Activated T-cell treated with anti-CD3 and anti-CD28 coated beads, Interleukin-2, amount 50 U/mL, for 24 hours (primary cell): Measurements from ENCODE around the gene ATAD3B.
"Not testable (repeated sequence)": the region's sequence is repeated elsewhere in the genome, so short reads cannot be mapped to it uniquely, and the experiment has no call there.

Experiments
- DNase-seq: peaks from one replicate; pipeline ENCODE4 v3.0.0-alpha.2; 2020
- H3K27ac Mint-ChIP-seq: 2 replicates; pipeline ENCODE4 v1.8.0; 2020; ENCODE audit warnings: mild to moderate bottlenecking, mixed read lengths
- H3K27me3 Mint-ChIP-seq: 2 replicates; pipeline ENCODE4 v1.8.0; 2020; ENCODE audit warnings: mixed read lengths
- H3K36me3 Mint-ChIP-seq: 2 replicates; pipeline ENCODE4 v1.8.0; 2020; ENCODE audit warnings: low read depth, mixed read lengths
- H3K4me1 Mint-ChIP-seq: 2 replicates; pipeline ENCODE4 v1.8.0; 2020; ENCODE audit warnings: low read depth, mixed read lengths
- H3K4me3 Mint-ChIP-seq: 2 replicates; pipeline ENCODE4 v1.8.0; 2020; ENCODE audit warnings: mild to moderate bottlenecking, moderate library complexity, mixed read lengths
- H3K9me3 Mint-ChIP-seq: 2 replicates; pipeline ENCODE4 v1.8.0; 2020; ENCODE audit warnings: mixed read lengths

ATAD3B gene

DNA sequence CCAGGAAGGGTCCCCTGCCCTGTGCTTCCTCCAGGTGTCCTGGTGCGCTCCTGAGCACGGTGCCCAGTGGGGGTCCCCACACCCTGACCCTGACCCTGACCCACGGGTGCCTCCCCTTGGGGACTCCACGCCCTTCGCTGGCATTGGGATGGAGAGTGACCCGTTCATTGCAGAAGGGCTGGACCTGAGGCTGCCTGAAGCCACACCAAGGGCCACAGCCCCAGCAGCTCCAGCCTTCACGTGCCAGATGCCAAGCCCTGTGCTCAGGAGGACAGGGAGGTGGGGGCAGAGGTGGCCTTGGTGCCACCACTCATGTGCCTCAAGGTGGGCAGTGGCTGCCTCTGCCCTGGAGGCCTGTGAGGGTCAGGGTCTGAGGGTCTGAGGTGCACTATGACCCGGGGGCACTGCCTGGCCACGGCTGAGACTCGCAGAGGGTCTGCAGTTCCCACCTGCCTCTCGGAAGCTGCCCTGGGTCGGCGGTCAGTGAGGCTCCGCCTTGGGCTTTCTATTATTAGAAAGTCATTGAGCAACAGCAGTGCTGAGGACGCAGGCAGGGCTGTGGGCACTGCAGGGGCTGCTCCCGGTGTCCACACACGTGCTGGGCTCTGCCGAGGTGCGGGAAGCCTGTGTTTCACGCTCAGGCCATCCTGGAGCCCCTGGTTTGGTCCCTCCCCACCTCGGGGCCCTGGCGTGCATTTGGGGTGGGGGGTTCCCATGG, 61.8 kb downstream of the ATAD3B start:
- not testable (repeated sequence) for H3K9me3 Mint-ChIP-seq, DNase-seq, H3K27me3 Mint-ChIP-seq, H3K4me1 Mint-ChIP-seq, H3K4me3 Mint-ChIP-seq, H3K27ac Mint-ChIP-seq
- H3K36me3 Mint-ChIP-seq = peaks cover 49% of the 10 kb centered on the region

DNA sequence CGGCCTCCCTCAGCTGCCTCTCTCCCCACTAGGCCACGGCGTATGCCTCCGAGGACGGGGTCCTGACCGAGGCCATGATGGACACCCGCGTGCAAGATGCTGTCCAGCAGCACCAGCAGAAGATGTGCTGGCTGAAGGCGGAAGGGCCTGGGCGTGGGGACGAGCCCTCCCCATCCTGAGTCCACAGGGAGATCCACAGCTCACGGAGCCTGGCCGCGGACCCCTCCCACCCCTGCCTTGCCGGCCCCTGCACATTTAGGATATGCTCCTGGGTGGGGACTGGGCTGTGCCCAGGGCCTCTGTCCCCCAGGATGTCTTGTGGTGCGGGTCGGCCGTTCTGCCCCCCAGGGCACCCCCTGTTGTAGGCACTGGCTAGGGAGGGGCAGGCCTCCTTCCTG, 62.3 kb downstream of the ATAD3B start:
- H3K4me3 Mint-ChIP-seq, H3K27me3 Mint-ChIP-seq, H3K4me1 Mint-ChIP-seq, DNase-seq, H3K9me3 Mint-ChIP-seq: not testable (repeated sequence)
- H3K27ac Mint-ChIP-seq = peak overlapping the region; percentile 44
- H3K36me3 Mint-ChIP-seq = peaks cover 43% of the 10 kb centered on the region

DNA sequence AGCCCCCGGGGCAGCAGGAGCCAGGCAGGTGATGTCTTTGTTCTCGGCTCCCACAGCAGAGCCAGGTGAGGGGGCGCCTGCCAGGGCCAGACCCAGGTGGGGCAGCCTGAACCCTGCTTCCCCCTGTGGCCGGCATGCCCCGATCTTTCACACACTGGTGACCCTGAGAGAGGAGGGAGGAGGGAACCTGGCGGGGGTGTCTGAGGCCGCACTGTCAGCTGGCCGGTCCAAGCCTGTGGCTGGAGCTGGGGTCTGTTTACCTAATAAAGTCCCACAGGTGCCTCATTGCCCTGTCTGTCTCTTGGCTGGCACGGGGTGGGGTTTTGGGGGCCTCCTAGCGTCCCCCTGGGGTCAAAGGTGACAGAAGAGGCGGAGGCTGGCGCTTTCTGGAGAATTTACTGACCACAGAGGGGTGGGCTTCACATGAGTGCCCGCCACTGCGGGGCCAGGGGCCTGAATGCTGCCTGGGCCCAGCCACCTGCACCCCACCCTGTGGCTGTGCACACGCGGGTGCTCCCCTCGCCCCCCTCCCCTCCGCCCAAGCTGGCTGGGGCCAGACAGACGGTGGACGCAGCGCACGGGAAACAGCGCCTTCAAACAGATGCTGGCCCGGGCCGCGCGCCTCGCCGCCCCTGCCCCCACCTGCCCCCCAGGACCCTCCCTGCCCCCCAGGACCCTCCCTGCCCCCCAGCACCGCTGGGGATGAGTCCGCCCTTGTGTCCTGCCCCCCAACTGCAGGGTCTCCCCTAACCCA, 63.0 kb downstream of the ATAD3B start:
- Mint-ChIP-seq H3K36me3 (peaks cover 36% of the 10 kb centered on the region), H3K27ac (no peak overlapping the region), H3K27me3 (no peaks in the 10 kb centered on the region), H3K4me3 (no peak overlapping the region), H3K4me1 (peaks cover 3% of the 10 kb centered on the region), H3K9me3 (peaks cover 7% of the 10 kb centered on the region)
- no peak for DNase-seq

DNA sequence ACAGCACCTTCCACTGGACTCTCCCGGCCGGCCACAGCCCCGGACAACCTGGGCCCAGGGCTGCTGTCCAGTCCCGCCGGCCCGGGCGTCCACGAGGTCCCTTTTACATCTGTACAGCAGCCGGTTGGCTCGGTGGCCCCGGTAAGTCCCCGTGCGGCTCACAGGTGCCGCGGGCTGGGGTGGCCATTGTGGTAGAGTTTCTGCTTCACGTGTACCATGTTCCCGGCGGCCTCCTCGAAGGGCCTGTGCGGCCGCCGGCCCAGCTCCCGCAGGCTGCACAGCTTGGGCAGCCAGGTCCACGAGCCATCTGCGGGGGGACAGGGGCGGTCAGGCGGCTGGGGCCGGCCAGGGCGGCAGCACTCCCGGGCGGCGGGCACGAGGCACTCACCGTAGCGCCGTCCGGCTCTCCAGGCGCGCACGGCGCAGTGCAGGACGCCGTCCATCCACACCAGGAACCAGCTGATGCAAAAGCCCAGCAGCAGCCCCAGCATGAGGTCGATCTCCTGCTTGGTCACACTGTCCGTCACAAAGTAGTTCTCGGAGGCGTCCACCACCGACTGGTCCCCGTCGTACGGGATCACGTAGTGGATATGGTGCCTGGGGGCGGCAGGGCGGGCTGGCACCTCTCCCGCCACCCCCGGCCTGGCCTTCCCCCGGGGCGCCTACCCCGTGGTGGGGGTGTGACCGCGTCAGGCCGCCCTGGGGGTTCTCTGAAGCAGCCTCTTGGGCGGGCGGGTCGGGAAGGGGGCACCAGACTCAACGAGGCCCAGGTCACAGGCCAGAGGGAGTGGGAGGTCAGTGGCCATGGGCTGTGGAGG, 63.8 kb downstream of the ATAD3B start:
- H3K4me1 Mint-ChIP-seq = peaks cover 3% of the 10 kb centered on the region
- no peak overlapping the region for H3K27ac Mint-ChIP-seq
- no peaks in the 10 kb centered on the region for H3K27me3 Mint-ChIP-seq
- no peak for DNase-seq
- peaks cover 7% of the 10 kb centered on the region for H3K9me3 Mint-ChIP-seq
- H3K4me3 Mint-ChIP-seq = no peak overlapping the region
- peaks cover 28% of the 10 kb centered on the region for H3K36me3 Mint-ChIP-seq

DNA sequence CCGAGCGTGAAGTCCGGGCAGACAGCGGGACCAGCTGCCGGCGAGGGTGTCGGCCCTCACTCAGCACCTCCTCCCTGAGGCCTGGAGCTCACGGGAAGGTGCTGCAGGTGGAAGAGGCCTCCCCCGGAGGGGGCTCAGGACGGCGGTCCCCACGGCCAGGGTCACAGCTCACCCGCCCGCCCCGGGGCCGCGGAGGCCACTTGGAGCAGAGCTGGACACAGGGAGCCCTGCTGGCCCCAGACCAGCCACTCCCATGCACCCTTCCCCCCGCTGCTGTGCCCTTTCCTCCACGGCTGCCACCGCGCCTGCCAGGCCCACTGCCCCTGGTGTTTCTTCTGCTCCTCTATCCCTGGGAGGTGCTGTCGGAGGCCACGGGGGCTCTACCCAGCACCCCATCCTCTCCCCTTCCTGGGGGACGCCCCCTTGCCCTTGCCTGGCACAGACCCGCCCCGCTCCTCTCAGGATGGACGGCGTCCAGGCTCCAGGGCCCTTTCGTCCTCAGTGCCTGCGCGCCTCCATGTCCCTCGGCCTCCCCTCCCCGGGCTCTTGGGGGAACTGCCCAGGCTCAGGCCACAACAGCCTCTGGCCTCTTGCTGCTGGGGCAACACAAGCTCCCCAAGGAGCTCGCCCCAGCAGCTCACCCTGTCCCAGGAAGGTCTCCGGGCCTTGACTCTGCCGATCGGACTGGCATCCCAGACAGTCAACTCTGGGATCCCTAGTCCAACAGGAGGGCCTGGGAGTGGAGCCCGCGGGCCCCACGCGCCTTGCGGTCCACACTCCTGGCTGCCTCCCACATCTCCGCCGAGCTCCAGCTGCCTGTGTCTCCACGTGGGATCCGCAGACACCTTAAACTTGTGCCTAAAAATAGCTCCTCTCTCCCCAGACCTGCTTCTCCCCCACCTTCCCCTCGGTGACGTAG, 64.7 kb downstream of the ATAD3B start:
- peaks cover 3% of the 10 kb centered on the region for H3K4me1 Mint-ChIP-seq

DNA sequence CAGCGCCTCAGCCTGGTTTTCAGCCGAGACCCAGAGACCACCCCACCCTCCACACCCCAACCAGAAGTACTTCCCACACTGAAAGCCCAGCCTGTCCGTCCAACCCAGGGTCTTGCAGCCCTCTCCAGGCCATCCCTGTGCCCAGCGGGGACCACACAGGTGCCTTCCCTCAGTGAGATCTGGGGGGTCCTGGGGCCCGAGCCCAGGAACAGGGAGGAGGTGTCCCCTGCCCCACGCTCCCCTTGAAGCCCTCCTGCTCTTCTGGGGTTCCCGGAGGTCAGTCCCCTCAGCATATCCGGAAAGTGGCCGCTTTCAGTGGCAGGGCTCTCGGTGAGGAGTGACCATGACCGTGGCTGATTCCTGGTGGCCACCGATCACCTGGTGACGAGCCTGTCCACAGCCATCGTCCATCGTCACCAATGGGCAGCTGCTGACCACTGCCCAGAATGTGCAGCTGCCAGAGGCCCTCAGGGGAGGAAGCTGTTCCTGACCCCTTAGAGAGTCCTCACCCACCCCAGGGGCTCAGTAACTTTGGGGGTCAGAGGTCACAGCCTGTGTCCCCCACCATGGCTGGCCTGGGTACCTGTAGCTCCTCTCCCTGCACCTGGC, 65.5 kb downstream of the ATAD3B start:
- Mint-ChIP-seq H3K9me3 (peaks cover 2% of the 10 kb centered on the region), H3K27me3 (no peaks in the 10 kb centered on the region), H3K27ac (peak overlapping the region; percentile 65), H3K4me3 (no peak overlapping the region), H3K4me1 (peaks cover 3% of the 10 kb centered on the region), H3K36me3 (peaks cover 25% of the 10 kb centered on the region)
- no peak for DNase-seq

More for the DNA sequence above, 64.7 kb downstream of the ATAD3B start:
- Mint-ChIP-seq H3K27me3 (no peaks in the 10 kb centered on the region), H3K9me3 (peaks cover 4% of the 10 kb centered on the region), H3K4me3 (no peak overlapping the region), H3K36me3 (peaks cover 23% of the 10 kb centered on the region), H3K27ac (peak overlapping the region; percentile 65)
- no peak for DNase-seq

DNA sequence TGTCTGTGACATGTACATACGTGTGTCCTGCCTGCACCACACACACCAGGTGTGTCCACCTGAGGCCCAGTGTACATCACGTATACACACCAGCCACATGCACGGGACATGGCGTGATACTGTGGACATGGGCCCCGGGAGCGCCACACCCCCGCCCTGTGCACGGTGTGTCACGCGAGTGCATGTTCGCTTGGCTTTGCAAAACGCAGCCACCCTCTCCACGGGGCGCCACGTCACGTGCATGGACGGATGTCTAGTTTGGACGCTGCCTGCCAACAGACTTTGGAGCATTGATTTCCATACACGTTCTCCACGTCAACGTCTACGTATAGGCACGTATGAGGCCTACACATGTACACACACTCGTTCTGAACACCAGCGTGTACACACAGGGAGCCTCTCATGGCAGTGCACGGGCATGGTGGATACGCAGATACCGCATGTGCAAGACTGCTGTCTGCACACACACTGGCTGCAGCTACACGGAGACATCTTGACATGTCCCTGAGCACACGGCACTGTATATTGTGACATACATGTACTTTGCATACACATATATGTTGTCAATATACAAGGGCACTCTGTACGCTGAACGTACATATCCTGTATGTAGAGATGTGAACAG, 66.2 kb downstream of the ATAD3B start:
- Mint-ChIP-seq H3K36me3 (peaks cover 23% of the 10 kb centered on the region), H3K27ac (no peak overlapping the region), H3K9me3 (no peaks in the 10 kb centered on the region), H3K4me3 (no peak overlapping the region), H3K4me1 (peaks cover 3% of the 10 kb centered on the region), H3K27me3 (no peaks in the 10 kb centered on the region)
- no peak for DNase-seq

DNA sequence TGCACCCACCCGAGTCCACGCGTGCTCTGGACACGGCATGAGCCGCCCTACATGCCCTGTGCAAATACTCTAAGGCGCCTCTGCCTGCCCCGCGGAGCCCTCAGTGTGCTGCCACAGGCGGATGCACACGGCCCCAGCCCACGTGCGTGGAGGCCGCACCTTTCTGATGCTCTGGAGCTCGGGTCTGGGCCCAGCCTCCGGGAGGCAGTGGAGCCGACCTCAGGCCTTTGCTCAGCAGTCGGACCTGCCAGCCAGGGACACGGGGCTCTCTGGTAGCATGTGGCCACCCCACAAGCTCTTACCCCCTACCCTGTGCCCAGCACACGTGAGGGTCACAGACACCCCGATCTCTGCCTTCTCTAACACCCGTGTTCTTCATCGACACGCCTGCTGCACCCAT, 66.8 kb downstream of the ATAD3B start:
- no peaks in the 10 kb centered on the region for H3K9me3 Mint-ChIP-seq
- peaks cover 3% of the 10 kb centered on the region for H3K4me1 Mint-ChIP-seq
- peak overlapping the region; percentile 29 for H3K4me3 Mint-ChIP-seq
- H3K27ac Mint-ChIP-seq = peak overlapping the region; percentile 75
- H3K27me3 Mint-ChIP-seq = no peaks in the 10 kb centered on the region
- peaks cover 25% of the 10 kb centered on the region for H3K36me3 Mint-ChIP-seq
- no peak for DNase-seq

DNA sequence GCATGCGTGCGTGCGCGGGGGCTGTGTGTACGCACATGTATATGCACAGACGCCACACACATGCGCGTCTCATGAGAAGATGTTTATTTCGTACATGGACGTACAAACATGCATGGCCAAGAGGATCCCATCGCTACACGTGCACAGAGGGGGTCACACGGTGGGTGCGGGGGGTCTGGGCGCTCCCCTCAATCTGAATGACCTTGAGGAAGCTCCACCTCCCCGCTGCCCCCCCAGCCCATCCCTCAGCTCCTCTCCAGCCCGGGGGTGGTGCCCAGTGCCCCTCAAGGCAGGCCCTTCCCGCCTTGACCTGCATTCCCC, 67.4 kb downstream of the ATAD3B start:
- H3K4me1 Mint-ChIP-seq = peaks cover 3% of the 10 kb centered on the region
- peak overlapping the region; percentile 29 for H3K4me3 Mint-ChIP-seq
- peak overlapping the region; percentile 75 for H3K27ac Mint-ChIP-seq

DNA sequence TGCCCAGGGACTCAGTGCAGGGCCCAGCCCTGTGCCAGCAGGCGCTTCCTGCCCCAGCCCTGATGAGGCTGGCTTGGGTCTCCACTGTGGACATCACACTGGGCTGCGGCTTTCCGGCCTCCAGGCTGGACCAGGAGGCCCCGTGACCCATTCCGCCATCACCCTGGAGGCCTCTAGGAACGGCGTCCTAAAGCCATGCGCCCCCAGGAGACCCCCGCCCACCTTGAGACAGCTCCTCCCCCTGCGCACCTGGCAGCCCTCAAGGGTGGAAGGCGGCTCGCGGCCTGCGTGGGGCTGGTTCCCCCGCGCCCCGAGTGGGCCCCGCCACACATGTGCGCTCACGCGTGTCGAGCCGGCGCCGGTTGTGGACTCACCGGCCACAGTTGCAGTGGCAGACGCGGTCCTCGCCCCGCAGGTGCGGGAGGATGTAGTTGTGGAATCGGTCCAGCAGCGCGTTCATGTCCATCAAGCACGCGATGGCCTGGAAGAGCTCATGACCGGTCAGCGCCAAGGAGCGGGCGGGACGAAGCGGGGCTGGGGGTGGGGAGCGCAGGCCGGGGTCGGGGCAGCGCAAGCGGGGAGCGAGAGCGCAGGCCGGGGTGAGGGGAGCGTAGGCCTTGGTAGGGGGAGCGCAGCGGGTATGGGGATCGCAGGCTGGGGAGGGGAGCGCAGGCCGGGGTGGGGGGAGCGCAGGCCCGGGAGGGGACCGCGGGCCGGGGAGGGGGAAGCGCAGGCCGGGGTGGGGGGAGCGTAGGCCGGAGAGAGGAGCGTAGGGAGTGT, 67.9 kb downstream of the ATAD3B start:
- Mint-ChIP-seq H3K27ac (peak overlapping the region; percentile 66), H3K27me3 (no peaks in the 10 kb centered on the region), H3K4me3 (peak overlapping the region; percentile 60), H3K9me3 (no peaks in the 10 kb centered on the region), H3K36me3 (peaks cover 29% of the 10 kb centered on the region), H3K4me1 (peaks cover 3% of the 10 kb centered on the region)
- no peak for DNase-seq

More for the DNA sequence above, 67.4 kb downstream of the ATAD3B start:
- H3K36me3 Mint-ChIP-seq = peaks cover 28% of the 10 kb centered on the region
- no peaks in the 10 kb centered on the region for H3K27me3 Mint-ChIP-seq
- no peak for DNase-seq
- no peaks in the 10 kb centered on the region for H3K9me3 Mint-ChIP-seq

DNA sequence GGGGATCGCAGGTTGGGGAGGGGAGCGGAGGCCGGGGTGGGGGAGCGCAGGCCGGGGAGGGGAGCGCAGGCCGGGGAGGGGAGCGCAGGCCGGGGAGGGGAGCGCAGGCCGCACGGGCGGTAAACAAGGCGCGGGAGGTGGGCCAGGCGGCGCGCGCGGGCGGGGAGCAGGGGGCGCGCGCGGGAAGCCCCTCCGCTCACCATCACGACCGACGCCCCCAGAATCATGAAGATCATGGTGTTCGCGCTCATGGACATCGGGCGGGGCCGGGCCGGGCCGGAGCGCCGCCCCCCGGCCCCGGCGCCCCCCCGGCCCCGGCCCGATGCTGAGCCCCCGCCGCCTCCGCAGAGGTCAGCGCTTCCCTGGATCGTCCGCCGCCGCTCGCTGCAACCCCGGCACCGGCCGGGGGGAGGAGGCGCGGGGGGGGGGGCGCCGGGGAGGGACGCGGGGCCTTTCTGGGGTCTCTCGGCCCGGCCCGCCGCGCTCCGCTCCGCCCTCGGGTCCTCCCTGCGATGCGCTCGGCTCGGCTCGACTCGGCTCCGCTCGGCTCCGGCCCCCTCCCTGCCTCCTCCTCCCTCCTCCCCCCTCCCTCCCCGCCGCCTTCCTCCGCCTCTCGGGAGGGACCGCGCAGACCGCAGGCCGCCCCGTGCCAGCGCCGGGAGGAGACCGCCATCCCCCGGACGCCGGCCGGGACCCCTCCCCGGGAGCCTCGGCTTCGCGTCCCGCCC, 68.7 kb downstream of the ATAD3B start, which contains the start of gene TMEM240:
TMEM240 (minus strand) TSS at position 535 of the 728 bp plus-strand sequence; CDS start at position 257, 278 bp downstream.
- peak within 1 kb of the TSS; percentile 66 for H3K27ac Mint-ChIP-seq
- H3K4me3 Mint-ChIP-seq = peak within 1 kb of the TSS; percentile 60
- no peaks in the 10 kb centered on the region for H3K9me3 Mint-ChIP-seq
- peak; percentile 70 for DNase-seq
- H3K27me3 Mint-ChIP-seq = no peaks in the 10 kb centered on the region
- peaks cover 3% of the 10 kb centered on the region for H3K4me1 Mint-ChIP-seq
- peaks cover 34% of the 10 kb centered on the region for H3K36me3 Mint-ChIP-seq
